IPS-18c (cell line): ENCODE measurements around the gene NMUR1.

Source experiments
- H3K4me3 ChIP-seq: 2 replicates; pipeline ENCODE4 v1.7.0; 2013; ENCODE audit warnings: low read depth, mild to moderate bottlenecking, low read length, moderate library complexity; ENCODE audit not compliant: insufficient read depth
- H3K9me3 ChIP-seq: one replicate; pipeline ENCODE4 v1.6.1; 2013; ENCODE audit warnings: mild to moderate bottlenecking, low read length, moderate library complexity; ENCODE audit not compliant: control insufficient read depth, insufficient read depth

Gene NMUR1

DNA sequence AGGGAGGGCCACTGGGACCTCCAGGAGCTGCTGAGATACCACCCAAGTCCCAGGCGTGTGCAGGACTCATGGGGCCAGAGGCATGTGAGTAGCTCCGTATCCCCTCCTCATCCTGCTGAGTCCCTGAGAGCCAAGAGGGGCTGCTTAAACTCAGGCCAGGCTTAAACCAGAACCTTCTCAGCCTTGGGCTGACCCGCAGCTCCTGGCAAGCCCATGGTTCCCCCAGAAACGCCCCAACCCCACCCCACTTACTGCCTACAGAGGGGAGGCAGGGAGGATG, 2.5 kb upstream of the NMUR1 start:
- H3K9me3 ChIP-seq, result peaks cover 3% of the 10 kb centered on the region
- H3K4me3 ChIP-seq, result no peak overlapping the region

DNA sequence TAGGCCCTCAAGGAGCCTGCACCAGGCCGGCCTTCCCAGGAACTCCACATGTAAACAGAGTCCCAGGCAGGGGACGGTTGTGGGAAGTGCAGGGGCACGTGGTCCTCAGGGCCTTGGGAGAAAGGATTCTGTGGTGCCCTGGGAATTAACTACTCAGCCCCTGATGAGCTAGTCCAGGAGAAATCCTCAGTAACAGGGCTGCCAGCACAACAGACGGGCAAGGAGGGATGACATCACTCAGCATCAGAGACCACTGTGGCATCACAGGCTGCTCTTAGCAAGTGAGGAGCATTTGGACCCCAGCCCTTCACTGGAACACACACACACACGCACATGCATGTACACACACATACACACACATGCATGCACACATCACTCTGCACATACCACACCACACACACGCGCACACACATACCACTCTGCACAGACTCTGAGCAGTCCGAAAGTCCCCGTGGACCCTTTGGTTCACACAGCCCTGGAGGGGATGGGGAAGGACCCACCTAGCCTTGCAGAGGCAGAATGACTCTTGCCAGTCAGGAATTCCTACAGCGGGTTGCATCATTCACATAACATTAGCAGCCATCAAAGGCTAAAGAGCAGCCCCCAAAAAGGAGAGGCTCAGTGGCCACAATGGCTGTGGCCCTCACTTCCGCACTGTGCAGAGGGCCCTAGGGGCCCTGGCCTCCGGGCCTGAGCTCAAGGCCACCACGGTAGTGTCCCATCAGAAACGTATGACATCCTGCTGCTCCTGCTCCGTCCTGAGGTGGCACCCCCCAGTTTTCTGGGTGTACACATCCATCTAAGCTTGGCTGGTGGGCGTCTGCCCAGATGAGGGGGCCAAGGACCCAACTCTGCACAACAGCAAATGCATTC, 1.9 kb upstream of the NMUR1 start:
- no peak overlapping the region for H3K4me3 ChIP-seq
- peaks cover 3% of the 10 kb centered on the region for H3K9me3 ChIP-seq

DNA sequence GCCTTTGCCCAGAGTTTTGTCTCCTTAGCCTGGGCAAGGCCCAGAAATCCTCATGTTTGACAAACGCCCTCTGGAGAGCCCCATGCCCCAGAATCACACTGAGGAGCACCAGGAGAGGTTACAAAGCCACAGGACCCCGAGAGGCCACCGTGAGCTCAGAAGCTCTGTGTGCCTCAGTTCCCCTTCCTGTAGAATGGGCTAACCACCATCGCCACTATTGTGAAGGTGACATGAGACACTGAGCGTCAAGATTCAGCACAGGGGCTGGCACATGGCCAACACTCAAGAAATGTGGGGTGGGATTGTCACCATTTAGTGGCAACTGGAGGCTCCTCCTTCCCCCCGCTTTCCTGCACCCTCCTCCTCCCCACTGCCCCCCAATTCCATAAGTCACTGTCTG, 1.2 kb upstream of the NMUR1 start:
- no peak overlapping the region for H3K4me3 ChIP-seq
- H3K9me3 ChIP-seq, result peaks cover 3% of the 10 kb centered on the region

DNA sequence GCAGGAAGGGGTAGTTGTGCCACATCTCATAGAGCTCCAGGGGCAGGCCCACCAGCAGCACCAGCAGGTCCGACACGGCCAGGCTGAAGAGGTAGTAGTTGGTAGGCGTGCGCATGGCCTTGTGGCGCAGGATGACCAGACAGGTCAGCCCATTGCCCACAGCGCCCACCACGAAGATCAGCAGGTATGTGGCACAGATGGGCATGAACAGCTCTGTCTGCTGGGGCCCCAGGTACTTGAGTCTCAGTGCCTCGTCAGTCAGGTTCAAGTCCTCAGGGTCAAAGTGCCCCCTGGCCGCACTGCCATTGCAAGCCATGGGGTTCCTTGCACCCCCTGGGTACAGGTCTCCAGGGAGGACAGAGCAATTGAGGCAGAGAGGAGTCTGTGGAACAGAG, 1.6 kb downstream of the NMUR1 start:
- no peak overlapping the region for H3K4me3 ChIP-seq
- peaks cover 3% of the 10 kb centered on the region for H3K9me3 ChIP-seq

DNA sequence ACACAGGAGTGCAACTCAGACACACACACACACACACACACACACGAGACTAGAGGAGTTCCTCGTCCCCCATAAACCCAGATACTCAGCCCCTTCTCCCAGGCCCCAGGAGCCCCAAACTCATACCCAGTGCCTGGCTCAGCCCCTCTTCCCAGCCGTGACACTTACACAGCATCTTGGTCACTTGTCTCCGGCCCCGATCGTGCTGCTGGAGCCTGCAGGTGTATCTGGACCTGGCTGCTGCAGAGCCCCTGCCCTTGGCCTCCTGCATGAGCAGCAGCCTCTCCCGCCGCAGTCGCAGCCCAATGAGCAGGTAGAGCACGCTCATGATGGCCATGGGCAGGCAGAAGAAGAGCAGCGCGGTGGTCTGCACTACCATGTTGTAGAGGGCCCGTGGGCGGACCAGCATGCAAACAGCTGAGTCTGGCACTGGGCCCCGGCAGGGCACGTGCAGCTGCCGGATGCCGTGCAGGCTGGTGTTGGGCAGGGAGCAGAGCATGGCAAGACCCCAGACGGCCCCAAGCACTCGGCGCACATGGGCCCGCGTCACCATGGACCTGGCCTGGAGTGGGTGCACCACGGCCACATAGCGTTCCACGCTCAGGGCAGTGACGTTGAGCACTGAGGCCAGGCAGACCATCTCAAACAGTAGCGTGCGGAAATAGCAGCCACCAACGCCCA, 2.1 kb downstream of the NMUR1 start:
- Histone ChIP-seq H3K4me3 (no peak overlapping the region), H3K9me3 (peaks cover 3% of the 10 kb centered on the region)

DNA sequence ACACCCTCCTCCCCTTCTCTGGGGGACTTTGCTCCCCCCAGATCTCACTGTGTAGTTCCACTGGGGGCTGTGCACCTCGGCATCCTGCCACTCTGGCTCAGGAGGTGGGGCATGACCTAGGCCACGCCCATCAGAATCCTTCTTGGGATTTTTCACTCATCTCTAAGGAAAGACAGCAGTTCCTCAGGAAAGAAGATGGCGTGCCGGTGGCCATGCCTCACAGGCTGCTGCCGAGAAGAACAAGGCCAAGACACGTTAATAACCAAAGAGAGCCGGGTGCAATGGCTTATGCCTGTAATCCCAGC, 3.2 kb downstream of the NMUR1 start:
- H3K9me3 ChIP-seq, result peaks cover 3% of the 10 kb centered on the region
- no peak overlapping the region for H3K4me3 ChIP-seq

DNA sequence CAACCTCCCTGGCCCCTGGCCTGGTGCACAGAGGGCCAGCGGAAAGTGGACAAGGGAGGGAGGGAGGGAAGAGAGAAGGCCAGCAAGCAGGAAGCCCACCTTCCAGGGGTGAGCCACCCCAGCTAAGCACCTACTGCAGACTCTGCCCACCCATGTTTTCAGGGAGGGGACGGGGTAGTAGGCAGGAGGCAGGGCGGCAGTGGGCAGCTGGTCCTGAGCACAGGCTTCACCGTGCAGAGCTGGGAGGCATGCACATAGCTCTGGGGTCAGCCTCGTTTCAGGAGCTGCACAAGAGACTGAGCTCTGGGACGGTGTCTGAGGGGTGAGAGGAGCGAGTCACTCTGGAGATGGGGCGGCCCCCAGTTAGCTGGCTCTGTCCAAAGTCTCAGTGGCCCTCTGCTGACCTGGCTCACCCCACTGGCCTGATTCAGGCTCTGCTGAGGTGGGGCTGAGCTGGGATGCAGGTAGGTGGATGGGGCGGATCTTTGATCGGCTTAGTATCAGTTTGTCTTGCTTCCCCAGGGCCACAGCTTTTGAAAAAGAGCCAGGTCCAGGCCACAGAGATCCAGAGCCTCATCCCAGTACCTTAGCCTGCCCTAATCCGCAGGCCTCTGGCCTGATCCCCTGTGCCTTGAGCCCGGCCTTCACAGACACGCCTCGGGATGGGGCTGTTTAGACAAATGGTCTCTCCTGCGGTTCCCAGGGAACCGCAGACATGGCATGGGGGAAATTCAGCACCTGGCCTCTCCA, 3.7 kb downstream of the NMUR1 start:
- Histone ChIP-seq H3K9me3 (peaks cover 3% of the 10 kb centered on the region), H3K4me3 (no peak overlapping the region)

DNA sequence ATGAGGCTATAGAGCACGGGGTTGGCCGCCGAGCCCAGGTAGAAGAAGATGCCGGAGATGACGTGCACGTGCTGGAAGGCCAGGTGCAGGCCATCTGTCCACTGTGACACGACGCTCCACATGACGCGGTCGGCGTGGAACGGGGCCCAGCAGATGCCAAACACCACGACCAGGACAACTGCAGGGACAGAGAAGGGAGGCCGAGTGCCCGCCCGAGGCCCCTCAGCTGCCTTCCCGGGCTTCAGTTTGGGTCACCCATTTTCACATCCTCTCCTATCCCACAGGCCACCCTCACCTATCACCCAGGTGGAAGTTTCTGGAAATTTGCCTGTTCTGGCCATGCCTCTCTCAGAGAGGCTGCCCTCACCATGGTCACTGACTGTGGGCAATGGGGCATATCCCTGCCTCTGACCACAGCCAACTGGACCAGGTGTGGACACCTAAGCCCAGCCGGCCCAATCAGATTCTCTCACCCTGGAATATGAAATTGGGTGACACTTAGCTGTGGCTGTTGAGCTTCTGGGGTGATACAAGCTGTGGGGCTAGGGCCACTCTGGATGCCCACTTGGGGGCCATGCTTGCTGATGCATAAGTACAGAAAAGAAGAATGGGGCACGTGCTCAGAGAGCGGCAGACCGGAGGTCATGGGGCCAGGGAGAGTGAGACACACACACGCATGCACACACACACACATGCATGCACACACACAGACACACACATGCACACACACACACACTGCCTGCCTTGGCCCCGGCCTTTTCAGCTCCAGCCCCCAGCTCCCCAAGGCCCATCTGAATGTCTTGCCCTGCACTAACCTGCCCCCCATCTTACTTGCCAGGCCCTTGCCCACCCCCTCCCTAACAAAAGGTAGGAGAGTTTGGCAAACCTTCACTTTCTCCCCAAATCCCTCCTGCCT, 4.7 kb downstream of the NMUR1 start:
- H3K4me3 ChIP-seq, result no peak overlapping the region
- peaks cover 3% of the 10 kb centered on the region for H3K9me3 ChIP-seq

DNA sequence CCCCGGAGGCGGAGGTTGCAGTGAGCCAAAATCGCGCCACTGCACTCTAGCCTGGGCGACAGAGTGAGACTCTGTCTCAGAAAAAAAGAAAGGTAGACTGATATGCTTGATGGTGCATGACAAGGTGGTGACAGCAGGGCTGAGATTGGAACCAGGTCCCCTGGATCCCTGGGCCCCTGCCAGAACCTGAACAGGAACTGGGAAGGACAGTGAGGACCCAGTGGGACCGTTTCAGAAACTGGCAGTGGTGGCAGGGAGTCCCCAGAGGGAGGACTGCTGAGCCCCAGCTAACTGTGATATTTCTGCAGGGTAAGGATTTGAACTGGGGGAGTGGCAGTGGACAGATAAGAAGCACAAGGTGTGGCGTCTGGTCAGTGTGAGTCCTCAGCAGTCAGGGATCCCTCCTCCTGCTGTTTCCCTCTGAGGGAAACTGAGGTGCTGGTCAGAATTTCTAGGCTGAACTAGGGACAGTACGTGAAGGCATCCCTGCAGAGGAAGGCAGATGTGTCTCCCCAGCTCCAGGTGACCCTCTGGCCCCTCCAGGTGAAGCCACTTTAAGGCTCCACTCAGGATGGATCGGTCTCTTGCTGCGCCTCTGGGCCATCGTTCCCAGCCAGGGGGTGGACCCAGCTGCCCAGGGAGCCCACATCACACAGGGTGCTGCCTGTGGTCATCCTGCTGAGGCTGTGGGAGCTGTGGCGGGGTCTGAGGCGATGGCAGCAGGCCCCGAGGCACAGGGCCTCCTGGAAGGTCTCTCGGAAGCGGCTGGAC, 5.6 kb downstream of the NMUR1 start:
- Histone ChIP-seq H3K4me3 (no peak overlapping the region), H3K9me3 (peaks cover 2% of the 10 kb centered on the region)

DNA sequence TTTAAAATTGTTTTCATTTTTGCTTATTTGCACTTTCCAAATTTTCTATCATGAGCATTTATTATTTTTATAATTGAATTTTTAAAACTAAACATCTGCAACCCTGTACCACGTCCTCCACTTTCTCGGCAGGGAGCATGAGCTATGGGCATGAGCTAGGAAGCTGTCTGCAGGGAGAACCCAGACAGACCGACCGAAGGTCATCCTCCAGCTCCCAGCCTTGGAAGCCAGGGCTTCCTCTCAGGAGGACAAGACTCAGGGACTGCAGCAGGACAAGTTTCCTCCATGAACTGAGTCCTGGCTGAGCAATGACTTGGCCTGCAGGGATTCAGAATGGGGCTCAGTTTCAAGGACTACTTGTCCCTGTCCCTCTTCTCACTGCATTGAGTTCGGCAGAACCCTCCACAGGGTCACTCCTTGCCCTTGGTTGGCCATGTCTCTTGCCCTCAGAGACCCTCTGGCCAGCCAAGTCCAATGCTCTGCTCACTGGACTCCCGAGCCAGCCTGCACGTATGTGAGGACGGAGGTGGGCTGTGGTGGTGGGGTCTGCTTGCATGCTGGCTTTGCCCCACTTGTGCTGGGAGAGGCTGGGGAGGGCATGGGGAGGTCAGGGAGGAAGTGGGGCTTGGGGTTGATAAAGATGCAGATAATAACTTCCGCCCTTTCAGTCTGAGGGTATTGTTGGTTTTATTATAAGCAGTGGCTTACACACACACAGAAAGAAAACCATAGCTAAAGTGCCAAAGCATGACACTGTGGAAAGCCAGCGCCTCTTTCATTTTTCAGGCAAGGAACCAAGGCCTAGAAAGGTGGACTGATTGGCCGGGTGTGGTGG, 6.6 kb downstream of the NMUR1 start:
- Histone ChIP-seq H3K9me3 (no peaks in the 10 kb centered on the region), H3K4me3 (no peak overlapping the region)

DNA sequence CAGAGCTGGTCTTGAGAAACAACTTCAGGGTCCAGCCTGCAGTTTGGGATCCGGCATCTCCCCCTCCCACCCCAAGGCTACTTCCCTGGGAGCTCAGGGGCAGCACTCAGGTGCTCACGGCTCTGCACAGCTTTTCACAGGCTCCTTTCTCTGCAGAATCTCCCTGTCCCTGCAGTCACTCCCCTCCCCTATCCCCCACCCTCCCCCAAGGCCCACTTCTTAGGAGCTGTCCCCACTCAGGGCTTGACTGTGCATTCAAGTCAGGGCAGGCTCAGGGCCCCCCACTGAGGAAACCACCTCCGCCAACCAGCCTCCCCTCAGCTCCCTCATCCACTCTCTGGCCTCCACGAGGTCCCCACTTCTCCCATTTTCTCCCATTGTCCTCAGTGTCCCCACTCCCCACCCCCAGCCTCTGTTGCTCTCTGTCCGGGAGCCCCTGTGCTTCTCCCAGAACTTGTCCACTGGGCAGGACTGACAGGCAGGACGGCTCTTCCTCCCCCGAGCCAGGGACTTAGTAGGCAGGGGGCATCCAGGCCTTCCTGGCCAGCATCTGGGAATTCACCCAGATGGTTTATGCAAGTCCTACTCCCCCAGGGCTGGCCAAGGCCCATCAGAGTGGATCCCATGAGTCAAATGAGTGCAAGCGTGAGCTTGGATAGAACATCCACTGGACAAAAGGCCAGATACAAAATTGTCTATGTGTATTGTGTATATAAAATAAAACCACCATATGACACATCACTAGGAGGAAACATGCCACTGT, 7.6 kb downstream of the NMUR1 start:
- Histone ChIP-seq H3K9me3 (no peaks in the 10 kb centered on the region), H3K4me3 (no peak overlapping the region)

DNA sequence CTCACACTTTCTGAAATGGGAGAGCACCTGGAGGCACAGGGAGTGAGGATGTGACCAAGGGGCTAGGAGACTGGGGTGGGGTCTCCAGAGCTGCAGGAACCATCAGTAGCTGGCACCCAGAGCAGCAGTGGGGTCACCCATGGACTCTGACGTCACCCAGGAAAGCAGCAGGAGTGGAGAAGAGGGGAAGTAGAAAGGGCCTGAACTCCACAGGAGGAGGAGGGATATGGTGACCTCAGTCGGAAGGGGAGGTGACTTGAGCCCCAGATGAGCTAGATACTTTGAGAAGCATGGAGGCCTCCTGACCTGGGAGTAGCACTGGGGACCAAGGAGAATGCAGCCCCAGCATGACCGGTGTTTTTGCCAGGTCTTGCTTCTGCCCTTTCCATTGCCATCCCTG, 8.8 kb downstream of the NMUR1 start:
- no peaks in the 10 kb centered on the region for H3K9me3 ChIP-seq
- no peak overlapping the region for H3K4me3 ChIP-seq

DNA sequence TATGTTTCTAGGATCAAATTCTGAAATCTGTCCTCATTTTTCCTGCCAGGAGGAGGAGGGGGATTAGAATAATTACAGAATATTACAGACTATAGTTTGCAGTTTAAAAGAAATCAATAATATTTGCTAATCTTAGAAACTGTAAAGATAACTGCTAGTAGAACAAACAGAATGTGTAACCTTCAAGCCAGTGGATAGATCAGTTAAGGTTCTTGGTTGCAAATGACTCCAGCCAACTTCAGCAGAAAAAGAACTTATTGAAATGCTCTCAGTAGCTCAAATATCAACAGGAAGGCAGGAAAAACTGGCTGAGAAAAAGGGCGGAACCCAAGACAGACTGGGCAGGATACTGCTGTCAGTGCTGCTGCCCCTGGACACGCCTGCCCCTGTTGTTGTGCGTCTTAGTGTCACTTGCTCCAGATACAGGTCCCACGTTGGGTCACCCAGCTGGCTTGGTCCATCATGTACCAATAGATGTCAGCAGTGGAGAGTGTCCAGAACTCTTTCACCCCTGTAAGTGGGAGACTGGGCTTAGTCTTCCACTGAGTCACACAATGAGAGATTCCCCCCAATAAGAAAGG, 10.2 kb downstream of the NMUR1 start:
- Histone ChIP-seq H3K9me3 (no peaks in the 10 kb centered on the region), H3K4me3 (no peak overlapping the region)

DNA sequence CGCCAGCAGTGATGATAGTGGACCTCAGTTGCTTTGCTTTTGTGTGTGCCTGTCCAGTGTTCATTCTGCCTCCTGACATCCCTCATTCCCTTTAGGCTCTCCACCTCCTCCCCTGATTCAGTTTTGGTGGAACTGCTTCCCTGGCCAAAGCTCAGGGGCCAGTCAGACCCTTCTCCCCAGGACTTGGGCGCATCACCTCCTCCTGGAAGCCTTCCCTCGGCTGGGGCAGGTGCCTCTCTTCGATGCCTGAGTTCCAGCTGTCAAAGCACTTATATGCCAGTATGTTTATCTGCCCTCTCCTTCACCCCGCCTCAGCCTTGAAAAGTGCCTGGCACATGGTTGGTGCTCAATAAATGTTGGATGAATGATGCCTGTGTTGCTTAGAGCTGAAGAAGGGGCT, 11.5 kb downstream of the NMUR1 start:
- Histone ChIP-seq H3K4me3 (no peak overlapping the region), H3K9me3 (no peaks in the 10 kb centered on the region)

DNA sequence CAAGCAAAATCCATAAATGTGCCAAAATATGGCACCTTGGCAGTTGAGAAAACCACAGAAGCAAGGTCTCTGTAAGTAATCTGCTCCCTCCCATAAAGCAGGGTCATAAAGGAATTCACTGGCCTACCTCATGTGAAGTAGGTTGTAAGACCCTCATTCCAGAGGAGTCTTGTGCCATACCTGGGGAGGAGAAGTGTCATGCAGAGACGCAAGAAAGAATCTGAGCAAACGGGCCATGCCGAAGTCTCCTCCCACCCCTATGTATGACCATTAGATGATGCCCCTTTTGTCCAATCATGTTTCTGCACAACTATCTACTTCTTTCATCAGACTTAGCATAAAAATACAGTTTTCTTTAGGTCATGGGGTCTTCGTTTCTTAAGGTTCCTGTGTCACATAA, 14.6 kb downstream of the NMUR1 start:
- H3K9me3 ChIP-seq, result no peaks in the 10 kb centered on the region
- no peak overlapping the region for H3K4me3 ChIP-seq
